WTC11 (cell line): ENCODE data around the gene FAM153A.
"Not testable (repeated sequence)": the region's sequence is repeated elsewhere in the genome, so short reads cannot be mapped to it uniquely, and the experiment has no call there.

Source experiments
- CTCF ChIP-seq: fragments of 200-600 bp; IDR thresholded peaks from 2 replicates; pipeline ENCODE4 v1.8.0; 2022; ENCODE audit warnings: antibody characterized with exemption
- ERG ChIP-seq: fragments of 250-450 bp; sonication (Bioruptor Pico); IDR thresholded peaks from 2 replicates; pipeline ENCODE4 v1.8.0; 2021; ENCODE audit warnings: mild to moderate bottlenecking
- JUN ChIP-seq: sonication (generic); formaldehyde crosslinking; IDR thresholded peaks from 2 replicates; pipeline ENCODE4 v1.8.0; 2023; ENCODE audit warnings: mild to moderate bottlenecking, missing genetic modification reagents
- USF1 ChIP-seq: sonication (generic); formaldehyde crosslinking; IDR thresholded peaks from 2 replicates; pipeline ENCODE4 v1.8.0; 2022; ENCODE audit warnings: mild to moderate bottlenecking, missing genetic modification reagents
- USF2 ChIP-seq: sonication (generic); formaldehyde crosslinking; IDR thresholded peaks from 2 replicates; pipeline ENCODE4 v1.8.1; 2023; ENCODE audit warnings: mild to moderate bottlenecking, missing genetic modification reagents, moderate library complexity

GRCh38 chr5:177822489-177822888 is 39.8 kb upstream of the FAM153A start:
- TF ChIP-seq CTCF; JUN; USF2 (CRISPR knock-in tag); USF1 (CRISPR knock-in tag); ERG: not testable (repeated sequence)
